Liver (tissue), 9 donors: ENCODE data around the gene OR4D10. TPM values are rescaled to one million over a fixed set of nuclear protein-coding genes. Genes with fewer than 3 reads are reported as not detected.
"Not testable (repeated sequence)": the region's sequence is repeated elsewhere in the genome, so short reads cannot be mapped to it uniquely, and the experiment has no call there.

Source experiments
- DNase-seq: peaks from one replicate; pipeline ENCODE4 v3.0.0-alpha.2; 2017; ENCODE audit warnings: low spot score
- H3K27ac ChIP-seq, 2 donors: one replicate each; pipeline ENCODE4 v1.7.0; 2013; ENCODE audit warnings: inconsistent platforms in 2 of 2, low read length in 2 of 2, control low read depth in 1 of 2, low read depth in 1 of 2, mild to moderate bottlenecking in 1 of 2
- H3K27me3 ChIP-seq, 4 donors: one replicate each; pipeline versions ENCODE4 v1.6.1 to v1.7.0; 2013; ENCODE audit warnings: low read length in 3 of 4, inconsistent platforms in 1 of 4, mild to moderate bottlenecking in 1 of 4, moderate library complexity in 1 of 4; ENCODE audit not compliant: control insufficient read depth in 4 of 4, insufficient read depth in 4 of 4
- H3K36me3 ChIP-seq, 4 donors: one replicate each; pipeline versions ENCODE4 v1.6.1 to v1.7.0; 2013; ENCODE audit warnings: low read length in 3 of 4, mild to moderate bottlenecking in 3 of 4, low read depth in 1 of 4, moderate library complexity in 1 of 4; ENCODE audit not compliant: control insufficient read depth in 4 of 4, insufficient read depth in 3 of 4
- H3K4me1 ChIP-seq, 4 donors: one replicate each; pipeline versions ENCODE4 v1.6.1 to v1.7.0; 2013; ENCODE audit warnings: low read length in 3 of 4, mild to moderate bottlenecking in 3 of 4, moderate library complexity in 1 of 4; ENCODE audit not compliant: control insufficient read depth in 4 of 4, insufficient read depth in 4 of 4
- H3K4me3 ChIP-seq, 3 donors: one replicate each; pipeline versions ENCODE4 v1.6.1 to v1.7.0; 2013; ENCODE audit warnings: low read length in 3 of 3, control low read depth in 1 of 3, low read depth in 1 of 3, mild to moderate bottlenecking in 1 of 3
- H3K9ac ChIP-seq, 2 donors: one replicate each; pipeline ENCODE4 v1.7.0; 2013; ENCODE audit warnings: low read length in 2 of 2, mild to moderate bottlenecking in 2 of 2, moderate library complexity in 2 of 2, control low read depth in 1 of 2, low read depth in 1 of 2
- H3K9me3 ChIP-seq, 4 donors: one replicate each; pipeline versions ENCODE4 v1.6.1 to v1.7.0; 2013; ENCODE audit warnings: low read length in 3 of 4; ENCODE audit not compliant: control insufficient read depth in 4 of 4
- EGR1 ChIP-seq, 2 donors: IDR thresholded peaks; 2 replicates each; pipeline ENCODE4 v1.6.1; 2016 to 2018; ENCODE audit warnings: antibody characterized with exemption in 2 of 2, low read depth in 2 of 2
- FOXA1 ChIP-seq: IDR thresholded peaks from 2 replicates; pipeline ENCODE4 v1.6.1; 2016; ENCODE audit warnings: antibody characterized with exemption
- FOXA2 ChIP-seq: IDR thresholded peaks from 2 replicates; pipeline ENCODE4 v1.6.1; 2016; ENCODE audit warnings: antibody characterized with exemption
- HNF4A ChIP-seq, 2 donors: conservative IDR thresholded peaks; 2 replicates each; pipeline ENCODE4 v1.6.1; 2016; ENCODE audit warnings: antibody characterized with exemption in 2 of 2, mild to moderate bottlenecking in 2 of 2
- HNF4G ChIP-seq: IDR thresholded peaks from 2 replicates; pipeline ENCODE4 v1.6.1; 2016; ENCODE audit warnings: antibody characterized with exemption
- RAD21 ChIP-seq, 2 donors: IDR thresholded peaks; 2 replicates each; pipeline ENCODE4 v1.6.1; 2016; ENCODE audit warnings: antibody characterized with exemption in 2 of 2, mild to moderate bottlenecking in 2 of 2
- TAF1 ChIP-seq: conservative IDR thresholded peaks from 2 replicates; pipeline ENCODE4 v1.6.1; 2016; ENCODE audit warnings: antibody characterized with exemption, mild to moderate bottlenecking
- YY1 ChIP-seq: IDR thresholded peaks from 2 replicates; pipeline ENCODE4 v1.6.1; 2016; ENCODE audit warnings: antibody characterized with exemption, mild to moderate bottlenecking
- WGBS: extraction: QIAGEN DNeasy Blood & Tissue Kit; methylation state at CpG from one replicate; pipeline ENCODE4 v1.1.7; 2013; 5-methylcytosine and 5-hydroxymethylcytosine counted together
- polyA plus RNA-seq, 2 donors: library from polyadenylated mRNA; stranded (reverse) in 1 of 2; unstranded in 1 of 2; fragments of 200-250 nt in 1 of 2; fragments of >200 nt in 1 of 2; fragmentation: Nextera tagmentation in 1 of 2; extraction: Ambion mirVana in 1 of 2; gene quantifications; one replicate each; pipeline versions ENCODE4 v1.2.1 to v1.2.3, GENCODE V29; 2013 to 2015
- total RNA-seq, 2 donors: library from RNA; depleted of rRNA; stranded (reverse); fragments of >200 nt; gene quantifications; one replicate each; pipeline ENCODE4 v1.2.3, GENCODE V29; 2014
- TF ChIP-seq, protein P1 (sequence below): fragments of 150-350 bp; IDR thresholded peaks from 2 replicates; pipeline ENCODE4 v1.5.1; 2017; ENCODE audit warnings: improper control_type of control experiment, low read depth, low read length; ENCODE audit not compliant: missing input control
- TF ChIP-seq, protein P2 (sequence below): IDR thresholded peaks from 2 replicates; pipeline ENCODE4 v1.6.1; 2016; ENCODE audit warnings: antibody characterized with exemption
- TF ChIP-seq, protein P3 (sequence below): IDR thresholded peaks from 2 replicates; pipeline ENCODE4 v1.6.1; 2016; ENCODE audit warnings: antibody characterized with exemption
- donor health status: healthy.
- donor health status: healthy.
- donor health status: healthy.
- donor health status: healthy.
- donor health status: healthy.

Gene OR4D10
- total and polyA plus RNA-seq, 4 donors, result not detected

DNA sequence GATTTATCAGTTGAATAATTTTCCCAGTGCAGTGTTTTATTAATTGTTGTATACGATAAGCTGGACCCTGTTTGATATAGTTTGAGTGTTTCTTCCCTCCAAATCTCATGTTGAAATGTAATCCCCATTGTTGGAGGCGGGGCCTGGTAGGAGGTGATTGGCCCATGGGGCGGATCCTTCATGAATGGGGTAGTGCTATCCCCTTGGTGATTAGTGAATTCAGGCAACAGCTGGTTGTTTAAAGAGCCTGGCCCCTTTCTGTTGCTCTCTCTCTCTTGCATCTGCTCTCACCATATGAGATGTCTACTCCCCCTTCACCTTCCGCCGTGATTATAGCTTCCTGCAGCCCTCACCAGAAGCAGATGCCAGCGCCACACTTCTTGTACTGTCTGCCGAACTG is 35.3 kb upstream of the OR4D10 start:
- Histone ChIP-seq H3K4me3 (no peak overlapping the region), H3K4me1 (no peaks in the 10 kb centered on the region), H3K9ac (no peak overlapping the region), H3K9me3 (no peaks in the 10 kb centered on the region), H3K27me3 (no peaks in the 10 kb centered on the region), H3K36me3 (no peaks in the 10 kb centered on the region), H3K27ac (no peak overlapping the region)
- no peak for DNase-seq
- 94% methylated on average over 7 of the region's 7 CpGs for WGBS
- TF ChIP-seq TAF1 (no peak), EGR1 (IDR thresholded peaks at IDR 0.05; ENCODE audit: low read depth in 2 of 2) (no peak), HNF4A (conservative IDR thresholded peaks at IDR 0.05) (no peak), YY1 (no peak)
- TF ChIP-seq, protein P1, sequence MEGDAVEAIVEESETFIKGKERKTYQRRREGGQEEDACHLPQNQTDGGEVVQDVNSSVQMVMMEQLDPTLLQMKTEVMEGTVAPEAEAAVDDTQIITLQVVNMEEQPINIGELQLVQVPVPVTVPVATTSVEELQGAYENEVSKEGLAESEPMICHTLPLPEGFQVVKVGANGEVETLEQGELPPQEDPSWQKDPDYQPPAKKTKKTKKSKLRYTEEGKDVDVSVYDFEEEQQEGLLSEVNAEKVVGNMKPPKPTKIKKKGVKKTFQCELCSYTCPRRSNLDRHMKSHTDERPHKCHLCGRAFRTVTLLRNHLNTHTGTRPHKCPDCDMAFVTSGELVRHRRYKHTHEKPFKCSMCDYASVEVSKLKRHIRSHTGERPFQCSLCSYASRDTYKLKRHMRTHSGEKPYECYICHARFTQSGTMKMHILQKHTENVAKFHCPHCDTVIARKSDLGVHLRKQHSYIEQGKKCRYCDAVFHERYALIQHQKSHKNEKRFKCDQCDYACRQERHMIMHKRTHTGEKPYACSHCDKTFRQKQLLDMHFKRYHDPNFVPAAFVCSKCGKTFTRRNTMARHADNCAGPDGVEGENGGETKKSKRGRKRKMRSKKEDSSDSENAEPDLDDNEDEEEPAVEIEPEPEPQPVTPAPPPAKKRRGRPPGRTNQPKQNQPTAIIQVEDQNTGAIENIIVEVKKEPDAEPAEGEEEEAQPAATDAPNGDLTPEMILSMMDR, result no peak
- TF ChIP-seq, protein P2, sequence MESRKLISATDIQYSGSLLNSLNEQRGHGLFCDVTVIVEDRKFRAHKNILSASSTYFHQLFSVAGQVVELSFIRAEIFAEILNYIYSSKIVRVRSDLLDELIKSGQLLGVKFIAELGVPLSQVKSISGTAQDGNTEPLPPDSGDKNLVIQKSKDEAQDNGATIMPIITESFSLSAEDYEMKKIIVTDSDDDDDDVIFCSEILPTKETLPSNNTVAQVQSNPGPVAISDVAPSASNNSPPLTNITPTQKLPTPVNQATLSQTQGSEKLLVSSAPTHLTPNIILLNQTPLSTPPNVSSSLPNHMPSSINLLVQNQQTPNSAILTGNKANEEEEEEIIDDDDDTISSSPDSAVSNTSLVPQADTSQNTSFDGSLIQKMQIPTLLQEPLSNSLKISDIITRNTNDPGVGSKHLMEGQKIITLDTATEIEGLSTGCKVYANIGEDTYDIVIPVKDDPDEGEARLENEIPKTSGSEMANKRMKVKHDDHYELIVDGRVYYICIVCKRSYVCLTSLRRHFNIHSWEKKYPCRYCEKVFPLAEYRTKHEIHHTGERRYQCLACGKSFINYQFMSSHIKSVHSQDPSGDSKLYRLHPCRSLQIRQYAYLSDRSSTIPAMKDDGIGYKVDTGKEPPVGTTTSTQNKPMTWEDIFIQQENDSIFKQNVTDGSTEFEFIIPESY, result no peak

DNA sequence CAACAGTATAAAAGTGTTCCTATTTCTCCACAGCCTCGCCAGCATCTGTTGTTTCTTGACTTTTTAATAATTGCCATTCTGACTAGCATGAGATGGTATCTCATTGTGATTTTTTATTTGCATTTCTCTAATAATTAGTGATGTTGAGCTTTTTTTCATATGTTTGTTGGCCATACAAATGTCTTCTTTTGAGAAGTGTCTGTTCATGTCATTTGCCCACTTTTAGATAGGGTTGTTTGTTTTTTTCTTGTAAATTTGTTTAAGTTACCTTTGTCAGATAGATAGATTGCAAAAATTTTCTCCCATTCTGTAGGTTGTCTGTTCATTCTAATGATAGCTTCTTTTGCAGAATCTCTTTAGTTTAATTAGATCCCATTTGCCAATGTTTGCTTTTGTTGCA is 27.5 kb upstream of the OR4D10 start:
- H3K27me3 ChIP-seq, H3K4me3 ChIP-seq, H3K36me3 ChIP-seq, DNase-seq, H3K9me3 ChIP-seq, H3K9ac ChIP-seq, H3K4me1 ChIP-seq, H3K27ac ChIP-seq: not testable (repeated sequence)
- 91% methylated on average over 1 of the region's 1 CpG for WGBS

DNA sequence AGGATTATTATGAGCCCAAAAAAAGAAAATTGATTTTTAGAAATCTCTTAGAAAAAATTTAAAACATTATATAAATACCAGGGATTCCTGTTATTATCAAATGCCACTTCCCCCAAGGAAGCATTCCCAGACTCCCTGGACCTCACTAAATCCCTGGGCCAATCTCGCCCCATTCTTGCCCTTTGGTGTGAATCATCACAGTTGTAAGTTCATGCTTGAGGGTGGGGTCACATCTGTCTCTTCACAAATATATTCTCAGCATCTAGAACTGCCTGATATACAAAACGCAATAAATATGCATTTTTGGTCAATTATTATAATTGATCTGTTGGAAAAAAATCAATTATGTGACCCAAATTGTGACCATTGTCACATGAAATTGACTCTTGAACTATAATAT is 24.6 kb upstream of the OR4D10 start:
- Histone ChIP-seq H3K27ac (no peak overlapping the region), H3K27me3 (peaks cover 0 to 3% (median 0%) of the 10 kb centered on the region in 4 donors), H3K4me3 (no peak overlapping the region), H3K4me1 (no peaks in the 10 kb centered on the region), H3K9ac (no peak overlapping the region), H3K36me3 (no peaks in the 10 kb centered on the region), H3K9me3 (peaks cover 0 to 6% (median 0%) of the 10 kb centered on the region in 4 donors)
- DNase-seq, result no peak
- no peak for TF ChIP-seq EGR1 (IDR thresholded peaks at IDR 0.05; ENCODE audit: low read depth in 2 of 2)
- TF ChIP-seq, protein P3, sequence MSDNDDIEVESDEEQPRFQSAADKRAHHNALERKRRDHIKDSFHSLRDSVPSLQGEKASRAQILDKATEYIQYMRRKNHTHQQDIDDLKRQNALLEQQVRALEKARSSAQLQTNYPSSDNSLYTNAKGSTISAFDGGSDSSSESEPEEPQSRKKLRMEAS, result no peak
- TF ChIP-seq HNF4A (conservative IDR thresholded peaks at IDR 0.05), result no peak
- TF ChIP-seq FOXA1, result no peak
- TF ChIP-seq, protein P2, result no peak
- no peak for TF ChIP-seq RAD21 (IDR thresholded peaks at IDR 0.05)
- no peak for TF ChIP-seq FOXA2
- TF ChIP-seq, protein P1, result no peak
- TF ChIP-seq YY1, result no peak
- TF ChIP-seq HNF4G, result no peak
- WGBS, result 73% methylated on average over 2 of the region's 2 CpGs
